ENCODE data around the gene CMTM3.

DNA sequence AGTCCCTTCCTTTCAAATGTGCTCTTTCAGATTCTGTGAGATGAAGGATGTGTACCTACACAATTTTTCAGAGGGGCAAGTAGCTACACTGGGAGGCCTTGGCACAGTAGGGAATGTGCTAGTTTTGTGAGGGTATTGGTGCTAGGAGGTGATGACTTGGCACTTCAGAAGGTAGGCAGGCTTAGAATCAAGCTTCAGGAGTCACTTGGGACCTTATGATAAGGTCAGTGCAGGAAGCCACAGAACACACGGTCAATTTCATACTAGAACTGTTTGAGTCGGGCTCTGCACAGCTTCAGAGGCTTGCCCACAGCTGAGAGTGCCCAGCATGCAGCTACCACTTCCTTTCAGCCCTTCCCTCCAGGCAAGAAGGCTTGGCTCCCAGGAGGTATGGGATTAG lies 32.1 kb upstream of the CMTM3 start:
- TF ChIP-seq, protein P1, sequence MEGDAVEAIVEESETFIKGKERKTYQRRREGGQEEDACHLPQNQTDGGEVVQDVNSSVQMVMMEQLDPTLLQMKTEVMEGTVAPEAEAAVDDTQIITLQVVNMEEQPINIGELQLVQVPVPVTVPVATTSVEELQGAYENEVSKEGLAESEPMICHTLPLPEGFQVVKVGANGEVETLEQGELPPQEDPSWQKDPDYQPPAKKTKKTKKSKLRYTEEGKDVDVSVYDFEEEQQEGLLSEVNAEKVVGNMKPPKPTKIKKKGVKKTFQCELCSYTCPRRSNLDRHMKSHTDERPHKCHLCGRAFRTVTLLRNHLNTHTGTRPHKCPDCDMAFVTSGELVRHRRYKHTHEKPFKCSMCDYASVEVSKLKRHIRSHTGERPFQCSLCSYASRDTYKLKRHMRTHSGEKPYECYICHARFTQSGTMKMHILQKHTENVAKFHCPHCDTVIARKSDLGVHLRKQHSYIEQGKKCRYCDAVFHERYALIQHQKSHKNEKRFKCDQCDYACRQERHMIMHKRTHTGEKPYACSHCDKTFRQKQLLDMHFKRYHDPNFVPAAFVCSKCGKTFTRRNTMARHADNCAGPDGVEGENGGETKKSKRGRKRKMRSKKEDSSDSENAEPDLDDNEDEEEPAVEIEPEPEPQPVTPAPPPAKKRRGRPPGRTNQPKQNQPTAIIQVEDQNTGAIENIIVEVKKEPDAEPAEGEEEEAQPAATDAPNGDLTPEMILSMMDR (IDR thresholded peaks at IDR 0.05) = no peak
- TF ChIP-seq EZH2 (IDR thresholded peaks at IDR 0.05) = no peak
- no peak for TF ChIP-seq EZH2phosphoT487 (IDR thresholded peaks at IDR 0.05)
